OCI-LY7 (cell line): ENCODE results near the gene NAGLU. TPM values are rescaled to one million over a fixed set of nuclear protein-coding genes. Genes with fewer than 3 reads are reported as not detected.

Experiments
- BruUV-seq: library from RNA; stranded (reverse); fragments of 400-500 nt; replicated peaks from 2 replicates; lab custom pipeline; 2021; lab: Mats Ljungman, UMichigan
- CTCF ChIA-PET: fragments of 300-600 bp; sonication (Branson Sonifier 250); formaldehyde crosslinking; loops from one replicate; lab custom pipeline; 2022; ENCODE audit warnings: antibody characterized with exemption; ENCODE audit not compliant: unreplicated experiment; lab: Charles Lee
- POLR2A ChIA-PET: fragments of 300-600 bp; sonication (Branson Sonifier 250); formaldehyde crosslinking; loops from one replicate; lab custom pipeline; 2022; ENCODE audit warnings: antibody characterized with exemption; lab: Charles Lee
- DNase-seq: peaks from one replicate; pipeline ENCODE4 v3.0.0-alpha.2; 2015; ENCODE audit warnings: low spot score
- H2AFZ ChIP-seq: fragments of 200-600 bp; sonication (generic), shearing (Covaris generic); 2 replicates; pipeline ENCODE4 v1.6.1; 2014; ENCODE audit warnings: mild to moderate bottlenecking, antibody characterized with exemption, low read length, moderate library complexity
- H3K27ac ChIP-seq: fragments of 200-600 bp; sonication (generic); 2 replicates; pipeline ENCODE4 v1.5.1; 2014; ENCODE audit warnings: mixed run types, low read depth, mild to moderate bottlenecking, moderate library complexity, low read length, inconsistent platforms; ENCODE audit not compliant: poor library complexity, severe bottlenecking
- H3K36me3 ChIP-seq: fragments of 200-600 bp; sonication (generic); 2 replicates; pipeline ENCODE4 v1.6.1; 2014; ENCODE audit warnings: mild to moderate bottlenecking, antibody characterized with exemption, low read length, moderate library complexity, mixed read lengths; ENCODE audit not compliant: insufficient read depth
- H3K4me1 ChIP-seq: fragments of 200-600 bp; sonication (generic); 2 replicates; pipeline ENCODE4 v1.5.1; 2014; ENCODE audit warnings: mild to moderate bottlenecking, low read length; ENCODE audit not compliant: insufficient read depth, poor library complexity, severe bottlenecking
- H3K4me2 ChIP-seq: fragments of 200-600 bp; sonication (generic); 2 replicates; pipeline ENCODE4 v1.6.1; 2014; ENCODE audit warnings: mild to moderate bottlenecking, low read length
- H3K4me3 ChIP-seq: fragments of 200-600 bp; sonication (generic); 2 replicates; pipeline ENCODE4 v1.5.1; 2014; ENCODE audit warnings: mild to moderate bottlenecking, low read depth, low read length; ENCODE audit not compliant: poor library complexity, severe bottlenecking
- H3K79me2 ChIP-seq: fragments of 200-600 bp; sonication (generic); 2 replicates; pipeline ENCODE4 v1.6.1; 2016; ENCODE audit warnings: low read depth, mild to moderate bottlenecking, low read length, moderate library complexity, mixed read lengths; ENCODE audit not compliant: insufficient read depth
- H3K9me2 ChIP-seq: fragments of 200-600 bp; sonication (generic); 2 replicates; pipeline ENCODE4 v1.6.1; 2016; ENCODE audit warnings: mild to moderate bottlenecking, low read length, mixed read lengths; ENCODE audit not compliant: insufficient read depth
- H3K9me3 ChIP-seq: fragments of 200-600 bp; sonication (generic); 2 replicates; pipeline ENCODE4 v1.6.1; 2014; ENCODE audit warnings: mild to moderate bottlenecking, mixed run types, low read length, mixed read lengths
- H4K20me1 ChIP-seq: fragments of 200-600 bp; sonication (generic); 2 replicates; pipeline ENCODE4 v1.6.1; 2014; ENCODE audit warnings: mild to moderate bottlenecking, antibody characterized with exemption, low read length, moderate library complexity, mixed read lengths; ENCODE audit not compliant: insufficient read depth
- CTCF ChIP-seq: fragments of 200-600 bp; sonication (generic); conservative IDR thresholded peaks from 2 replicates; pipeline ENCODE4 v1.5.1; 2014; ENCODE audit warnings: mild to moderate bottlenecking, antibody characterized with exemption, low read length, moderate library complexity, mixed read lengths
- EZH2phosphoT487 ChIP-seq: fragments of 200-600 bp; sonication (generic); IDR thresholded peaks from 2 replicates; pipeline ENCODE4 v1.6.1; 2018; ENCODE audit warnings: low read depth, borderline replicate concordance, mild to moderate bottlenecking, mixed run types, antibody characterized with exemption, low read length, moderate library complexity, mixed read lengths
- intact Hi-C: fragments of 100-400 bp; cut with micrococcal nuclease; formaldehyde crosslinking; loops from one replicate; pipeline ENCODE4 v1.10.0; 2022; ENCODE audit not compliant: unreplicated experiment
- microRNA-seq: library from miRNA; unstranded; fragments of <30 nt; microRNA quantifications from one replicate; pipeline ENCODE4 v1.2.0, GENCODE V29; 2022; ENCODE audit warnings: borderline replicate concordance
- small RNA-seq: library from RNA; depleted of rRNA; stranded (forward); fragments of <200 nt; gene quantifications from one replicate; pipeline ENCODE3, GENCODE V24; 2014
- total RNA-seq, 2 experiments: library from RNA; depleted of rRNA in 1 of 2; stranded (reverse); fragments of >200 nt in 1 of 2; shearing (Covaris generic) in 1 of 2; gene quantifications; 2 replicates each; pipeline ENCODE4 v1.2.3, GENCODE V29; 2014 to 2022

NAGLU gene
- total RNA-seq, 2 experiments from 2014 or later: 37.6 to 42.8 TPM

- Histone ChIP-seq H2AFZ (no peak overlapping the region), H3K4me1 (peaks cover 26% of the 10 kb centered on the region), H3K36me3 (peaks cover 70% of the 10 kb centered on the region), H3K79me2 (peaks cover 4% of the 10 kb centered on the region; the same call in 1 of the 2 replicates), H3K4me2 (no peak overlapping the region), H4K20me1 (no peaks in the 10 kb centered on the region), H3K27ac (no peak overlapping the region), H3K4me3 (no peak overlapping the region), H3K9me3 (no peaks in the 10 kb centered on the region), H3K9me2 (no peaks in the 10 kb centered on the region)
- ChIA-PET CTCF (interaction anchor here (0.6 to 2.0 kb wide), 2 partner anchors 13 to 698 kb away, joined by 4 to 5 read pairs; partner anchors contain the start of gene PSMC3IP), POLR2A (no interaction called here)
- no peak for DNase-seq
- TF ChIP-seq CTCF (no peak), EZH2phosphoT487 (no peak)
- no TSS peak for BruUV-seq
- intact Hi-C loops: no loop called here
Observed at GRCh38 chr17:42591411-42591810, 55.4 kb downstream of the NAGLU start.

Small RNA genes within 50 kb of the gene (microRNA-seq; reads per million reads assigned to microRNA genes)
- gene MIR5010 (17.4 reads per million, percentile 26 among the genes with 10 or more reads in this experiment), gene MIR548AT (not detected)

Small RNA genes within 50 kb of the gene (small RNA-seq; reads per million reads assigned to genes)
- not detected for gene MIR548AT

Other genes starting within 250 kb of the NAGLU start
- 1.9 and 3.8 TPM in 2 replicates for gene STAT5A, start 247.7 kb upstream of the NAGLU start, total RNA-seq (2014; rRNA removed; shearing (Covaris generic))
- gene STAT5A, start 247.7 kb upstream of the NAGLU start, total RNA-seq (2022): 7.9 TPM in 2 replicates
- gene STAT3, start 147.8 kb upstream of the NAGLU start, total RNA-seq (2014; rRNA removed; shearing (Covaris generic)): 11.4 and 14.8 TPM in 2 replicates
- gene STAT3, start 147.8 kb upstream of the NAGLU start, total RNA-seq (2022): 28.7 and 37.2 TPM in 2 replicates
- gene CAVIN1, start 113.0 kb upstream of the NAGLU start, total RNA-seq (2014; rRNA removed; shearing (Covaris generic)): not detected in 2 replicates
- 0.08 TPM in 1 of 2 replicates, not detected in the other for gene CAVIN1, start 113.0 kb upstream of the NAGLU start, total RNA-seq (2022)
- gene ATP6V0A1, start 77.4 kb upstream of the NAGLU start, total RNA-seq (2014; rRNA removed; shearing (Covaris generic)): 19.8 and 27.2 TPM in 2 replicates
- gene ATP6V0A1, start 77.4 kb upstream of the NAGLU start, total RNA-seq (2022): 33.4 and 46.9 TPM in 2 replicates
- gene HSD17B1, start 16.7 kb downstream of the NAGLU start, total RNA-seq (2014; rRNA removed; shearing (Covaris generic)): 1.1 and 2.5 TPM in 2 replicates
- gene HSD17B1, start 16.7 kb downstream of the NAGLU start, total RNA-seq (2022): 2.1 and 2.2 TPM in 2 replicates
- 32.6 and 42.9 TPM in 2 replicates for gene COASY, start 25.9 kb downstream of the NAGLU start, total RNA-seq (2014; rRNA removed; shearing (Covaris generic))
- gene COASY, start 25.9 kb downstream of the NAGLU start, total RNA-seq (2022): 123 and 125 TPM in 2 replicates
- 31.6 and 33.6 TPM in 2 replicates for gene MLX, start 30.9 kb downstream of the NAGLU start, total RNA-seq (2014; rRNA removed; shearing (Covaris generic))
- 51.2 and 53.5 TPM in 2 replicates for gene MLX, start 30.9 kb downstream of the NAGLU start, total RNA-seq (2022)
- gene PSMC3IP, start 41.5 kb downstream of the NAGLU start, total RNA-seq (2014; rRNA removed; shearing (Covaris generic)): 27.3 and 40.5 TPM in 2 replicates
- gene PSMC3IP, start 41.5 kb downstream of the NAGLU start, total RNA-seq (2022): 33.3 and 36.4 TPM in 2 replicates
- 33.5 and 34.1 TPM in 2 replicates for gene RETREG3, start 73.1 kb downstream of the NAGLU start, total RNA-seq (2014; rRNA removed; shearing (Covaris generic))
- 50.5 and 54.5 TPM in 2 replicates for gene RETREG3, start 73.1 kb downstream of the NAGLU start, total RNA-seq (2022)
- 93.7 and 113 TPM in 2 replicates for gene TUBG1, start 73.4 kb downstream of the NAGLU start, total RNA-seq (2014; rRNA removed; shearing (Covaris generic))
- gene TUBG1, start 73.4 kb downstream of the NAGLU start, total RNA-seq (2022): 112 and 114 TPM in 2 replicates
- 5.5 and 10.4 TPM in 2 replicates for gene TUBG2, start 123.0 kb downstream of the NAGLU start, total RNA-seq (2014; rRNA removed; shearing (Covaris generic))
- gene TUBG2, start 123.0 kb downstream of the NAGLU start, total RNA-seq (2022): 22.5 and 23.4 TPM in 2 replicates
- gene PLEKHH3, start 140.8 kb downstream of the NAGLU start, total RNA-seq (2014; rRNA removed; shearing (Covaris generic)): 17.0 and 24.4 TPM in 2 replicates
- 42.9 and 47.5 TPM in 2 replicates for gene PLEKHH3, start 140.8 kb downstream of the NAGLU start, total RNA-seq (2022)
- 0.82 and 1.0 TPM in 2 replicates for gene CCR10, start 145.6 kb downstream of the NAGLU start, total RNA-seq (2014; rRNA removed; shearing (Covaris generic))
- gene CCR10, start 145.6 kb downstream of the NAGLU start, total RNA-seq (2022): 2.0 and 3.3 TPM in 2 replicates
- 0.95 and 1.0 TPM in 2 replicates for gene CNTNAP1, start 146.3 kb downstream of the NAGLU start, total RNA-seq (2014; rRNA removed; shearing (Covaris generic))
- 6.8 TPM in 2 replicates for gene CNTNAP1, start 146.3 kb downstream of the NAGLU start, total RNA-seq (2022)
- gene EZH1, start 208.8 kb downstream of the NAGLU start, total RNA-seq (2014; rRNA removed; shearing (Covaris generic)): 56.6 and 57.1 TPM in 2 replicates
- gene EZH1, start 208.8 kb downstream of the NAGLU start, total RNA-seq (2022): 62.4 and 84.4 TPM in 2 replicates
- gene RAMP2, start 225.0 kb downstream of the NAGLU start, total RNA-seq (2014; rRNA removed; shearing (Covaris generic)): not detected in 2 replicates
- not detected in 2 replicates for gene RAMP2, start 225.0 kb downstream of the NAGLU start, total RNA-seq (2022)
- 70.7 and 78.4 TPM in 2 replicates for gene VPS25, start 237.2 kb downstream of the NAGLU start, total RNA-seq (2014; rRNA removed; shearing (Covaris generic))
- 83.9 and 84.1 TPM in 2 replicates for gene VPS25, start 237.2 kb downstream of the NAGLU start, total RNA-seq (2022)
- gene WNK4, start 244.4 kb downstream of the NAGLU start, total RNA-seq (2014; rRNA removed; shearing (Covaris generic)): 1.2 and 2.4 TPM in 2 replicates
- gene WNK4, start 244.4 kb downstream of the NAGLU start, total RNA-seq (2022): 8.3 and 10.9 TPM in 2 replicates